ENCODE results near the gene FAM151A.
"Not testable (repeated sequence)": the region's sequence is repeated elsewhere in the genome, so short reads cannot be mapped to it uniquely, and the experiment has no call there.

Gene FAM151A

DNA sequence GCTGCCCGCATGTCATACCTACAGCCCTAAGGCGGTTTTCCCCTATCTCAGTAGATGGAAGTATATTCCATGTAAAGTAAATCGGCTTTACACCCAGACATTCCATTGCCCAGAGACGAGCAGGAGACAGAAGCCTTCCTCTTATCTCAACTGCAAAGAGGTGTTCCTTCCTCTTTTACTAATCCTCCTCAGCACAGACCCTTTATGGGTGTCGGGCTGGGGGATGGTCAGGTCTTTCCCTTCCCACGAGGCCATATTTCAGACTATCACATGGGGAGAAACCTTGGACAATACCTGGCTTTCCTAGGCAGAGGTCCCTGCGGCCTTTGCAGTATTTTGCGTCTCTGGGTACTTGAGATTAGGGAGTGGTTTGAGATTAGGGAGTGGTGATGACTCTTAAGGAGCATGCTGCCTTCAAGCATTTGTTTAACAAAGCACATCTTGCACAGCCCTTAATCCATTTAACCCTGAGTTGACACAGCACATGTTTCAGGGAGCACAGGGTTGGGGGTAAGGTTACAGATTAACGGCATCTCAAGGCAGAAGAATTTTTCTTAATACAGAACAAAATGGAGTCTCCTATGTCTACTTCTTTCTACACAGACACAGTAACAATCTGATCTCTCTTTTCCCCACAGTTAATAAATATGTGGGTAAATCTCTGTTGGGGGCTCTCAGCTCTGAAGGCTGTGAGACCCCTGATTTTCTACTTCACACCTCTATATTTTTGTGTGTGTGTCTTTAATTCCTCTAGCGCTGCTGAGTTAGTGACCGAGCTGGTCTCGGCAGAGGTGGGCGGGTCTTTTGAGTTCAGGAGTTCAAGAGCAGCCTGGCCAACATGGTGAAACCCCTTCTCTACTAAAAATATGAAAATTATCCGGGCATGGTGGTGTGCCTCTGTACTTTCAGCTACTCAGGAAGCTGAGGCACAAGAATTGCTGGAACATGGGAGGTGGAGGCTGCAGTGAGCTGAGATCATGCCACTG lies 13.4 kb upstream of the FAM151A start:
- DNase-seq, result not testable (repeated sequence)

DNA sequence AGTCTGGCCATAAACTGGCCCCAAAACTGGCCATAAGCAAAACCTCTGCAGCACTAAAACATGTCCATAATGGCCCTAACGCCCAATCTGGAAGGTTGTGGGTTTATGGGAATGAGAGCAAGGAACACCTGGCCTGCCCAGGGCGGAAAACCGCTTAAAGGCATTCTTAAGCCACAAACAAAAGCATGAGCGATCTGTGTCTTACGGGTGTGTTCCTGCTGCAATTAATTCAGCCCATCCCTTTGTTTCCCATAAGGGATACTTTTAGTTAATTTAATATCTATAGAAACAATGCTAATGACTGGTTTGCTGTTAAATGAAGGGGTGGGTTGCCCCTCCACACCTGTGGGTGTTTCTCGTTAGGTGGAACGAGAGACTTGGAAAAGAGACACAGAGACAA lies 12.5 kb upstream of the FAM151A start:
- DNase-seq, result not testable (repeated sequence)

DNA sequence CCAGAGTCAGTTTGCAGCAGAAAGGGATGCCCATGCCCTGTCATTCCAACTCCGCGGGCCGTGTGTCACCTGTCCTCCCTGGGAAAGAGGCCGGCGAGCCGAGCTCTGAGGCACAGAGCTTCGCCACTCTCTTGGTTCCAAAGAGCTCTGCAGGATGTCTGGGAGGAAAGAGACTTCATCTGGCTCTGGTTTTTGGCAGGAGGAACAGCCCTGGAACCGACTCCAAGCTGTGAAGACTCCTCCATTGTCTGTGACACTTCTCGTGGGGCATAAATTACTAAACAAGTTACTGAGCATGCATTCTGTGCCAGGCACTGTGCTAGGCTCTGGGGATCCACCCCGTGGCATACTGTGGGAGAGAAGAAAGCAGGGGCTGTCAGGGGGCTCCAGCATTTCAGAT lies 3.9 kb upstream of the FAM151A start:
- no peak for DNase-seq

DNA sequence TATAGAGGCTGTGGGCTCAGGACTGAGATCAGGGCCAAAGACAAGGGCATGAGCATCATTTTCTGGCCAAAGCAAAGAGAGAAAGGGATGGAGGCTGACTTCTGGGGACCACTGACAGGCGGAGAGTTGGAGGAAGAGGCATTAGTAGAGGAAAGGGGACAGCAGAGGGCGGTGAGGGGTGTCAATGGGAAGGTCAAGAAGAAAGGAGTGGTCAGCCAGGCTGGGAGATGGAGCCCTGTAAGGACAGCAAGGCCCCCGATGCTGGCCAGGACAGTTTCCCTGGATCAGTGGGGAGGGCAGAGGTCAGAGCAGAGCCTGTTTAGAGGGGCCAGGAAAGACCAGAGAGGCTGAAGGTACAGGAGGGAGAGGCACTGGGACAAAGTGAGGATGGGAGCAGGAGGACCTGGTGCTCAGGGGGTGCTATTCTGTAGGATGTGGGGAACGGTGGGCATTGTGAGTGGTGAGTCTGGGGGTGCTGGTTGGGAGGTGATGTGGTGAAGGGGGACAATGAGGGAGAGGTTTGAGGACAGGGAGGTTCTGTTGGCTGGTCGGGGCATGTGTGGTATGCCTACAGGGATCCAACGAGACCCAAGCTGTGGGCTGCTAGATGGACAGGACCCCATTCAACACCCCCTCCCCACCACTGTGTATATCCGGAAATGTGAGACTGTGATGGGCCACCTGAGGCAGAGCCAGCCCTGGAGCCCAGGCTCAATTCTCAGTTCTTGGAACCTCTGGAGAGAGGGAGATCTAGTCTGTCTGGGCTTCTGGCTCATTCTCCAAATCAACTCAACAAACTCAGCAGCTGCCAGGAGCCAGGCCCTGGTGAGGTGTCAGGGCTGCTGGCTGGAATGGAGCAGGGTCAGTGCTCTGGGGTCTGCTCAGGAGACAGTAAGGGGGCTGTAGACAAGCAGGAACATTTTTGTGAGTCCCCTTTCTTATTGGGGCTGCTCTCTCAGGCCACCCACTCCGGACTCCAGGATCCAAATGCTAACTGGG lies 1.4 kb upstream of the FAM151A start:
- DNase-seq, result no peak

DNA sequence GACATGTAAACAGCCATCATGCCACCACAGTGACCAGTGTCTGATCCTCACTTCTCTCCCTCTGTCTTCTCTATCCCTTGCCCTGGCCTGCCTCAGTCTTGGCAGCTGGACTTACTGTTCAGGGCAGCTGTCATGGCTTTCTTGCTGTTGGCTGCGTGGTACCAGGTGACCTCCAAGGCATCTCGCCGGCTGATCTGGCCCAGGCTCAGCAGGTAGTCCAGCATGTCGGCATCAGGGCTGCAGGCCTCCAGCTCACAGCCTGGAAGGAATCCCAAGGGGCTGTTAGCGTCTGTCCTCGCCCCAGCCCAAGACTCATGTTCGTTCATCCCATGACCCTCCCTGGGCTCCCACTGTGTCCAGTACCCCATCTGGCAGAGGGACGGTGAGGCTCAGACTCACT lies 3.6 kb downstream of the FAM151A start:
- no peak for DNase-seq

DNA sequence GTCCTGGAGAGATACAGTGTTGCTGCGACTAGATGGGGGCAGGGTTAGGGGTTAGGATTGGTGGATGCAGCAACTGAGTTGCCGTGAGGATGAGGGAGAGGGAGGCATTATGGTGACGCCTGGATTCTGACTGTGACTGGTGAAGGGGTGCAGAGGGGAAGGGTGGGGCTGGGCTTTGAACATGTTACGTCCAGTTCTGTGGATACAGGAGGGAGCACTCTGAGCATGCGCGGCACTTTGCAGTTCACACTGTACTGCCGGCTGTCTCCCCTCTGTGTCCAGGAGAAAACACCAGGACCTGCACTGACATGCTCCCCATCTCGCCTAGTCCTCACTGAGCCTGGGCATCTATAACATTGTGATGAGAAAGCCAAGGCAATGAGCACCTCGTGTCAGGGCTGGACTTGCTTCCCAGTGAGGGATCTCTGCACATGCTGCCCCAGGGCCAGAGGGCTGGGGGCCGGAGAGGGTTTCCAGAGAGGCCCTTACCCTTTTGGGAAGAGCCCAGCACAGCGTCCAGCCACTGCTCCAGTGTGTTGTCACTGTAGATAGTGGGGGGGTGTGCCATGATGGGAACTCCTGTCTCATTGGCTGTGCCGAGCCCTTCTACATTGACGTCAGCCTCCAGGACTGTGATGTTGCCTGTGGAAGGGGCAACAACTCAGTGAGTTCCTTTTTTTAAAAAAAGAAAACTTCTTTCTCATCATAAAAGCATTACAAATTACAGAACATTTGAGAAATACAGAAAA lies 7.6 kb downstream of the FAM151A start:
- no peak for DNase-seq

DNA sequence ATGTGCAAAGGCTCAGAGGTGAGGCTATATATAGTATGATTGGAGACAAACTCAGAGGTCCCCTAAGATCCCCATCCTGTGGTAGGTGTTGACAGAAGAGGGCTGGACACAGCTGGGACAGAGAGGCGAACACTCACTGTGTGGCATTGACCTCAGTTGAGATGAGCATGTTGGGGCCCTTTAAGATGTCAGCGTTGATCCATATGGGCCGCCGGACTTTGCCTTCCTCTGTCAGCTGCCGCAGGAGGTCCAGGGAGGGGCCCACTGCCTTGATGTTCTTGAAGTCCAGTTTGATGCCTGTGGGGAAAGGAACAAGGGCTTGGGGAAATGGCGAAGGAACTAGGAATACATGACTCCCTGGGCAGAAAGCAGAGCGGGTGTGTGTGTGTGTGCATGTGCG lies 8.8 kb downstream of the FAM151A start:
- DNase-seq, result no peak

DNA sequence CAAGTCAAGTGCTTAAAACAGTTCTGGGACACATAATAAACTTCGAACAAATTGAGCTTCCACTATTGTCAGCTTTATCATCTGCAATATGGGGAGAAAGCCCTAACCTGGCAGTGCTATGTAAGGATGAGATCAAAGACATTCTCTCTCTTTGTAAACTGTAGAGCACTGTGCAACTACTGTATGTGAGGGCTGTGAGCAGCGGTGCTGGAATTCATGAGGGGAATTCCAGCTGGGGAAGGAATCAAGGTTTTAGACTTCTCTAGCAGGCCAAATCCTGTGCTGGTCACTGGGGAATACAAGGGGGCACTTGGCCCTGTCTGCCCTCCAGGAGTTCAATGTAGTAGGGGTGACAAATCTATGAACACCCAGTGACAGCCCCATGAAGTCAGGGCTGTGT lies 9.3 kb downstream of the FAM151A start:
- no peak for DNase-seq

DNA sequence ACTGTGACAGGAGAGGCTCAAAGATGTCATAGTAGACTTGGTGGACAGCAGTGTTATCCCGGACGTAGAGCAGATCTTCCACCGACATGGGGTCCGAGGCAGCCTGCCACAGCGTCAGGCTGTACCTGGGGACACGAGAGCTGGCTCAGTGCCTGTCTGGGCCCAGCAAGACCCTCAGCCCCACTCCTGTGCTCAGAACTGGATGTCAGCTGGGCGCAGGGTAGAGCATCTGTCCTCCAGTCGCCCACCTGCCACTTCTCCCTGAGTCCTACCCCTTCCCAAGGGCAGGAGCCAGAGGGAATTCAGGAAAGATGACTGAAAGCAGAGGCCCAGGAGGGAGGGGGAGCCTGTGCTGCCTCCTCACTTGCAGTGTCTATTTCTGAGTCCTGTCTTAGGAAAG lies 11.7 kb downstream of the FAM151A start:
- no peak for DNase-seq

DNA sequence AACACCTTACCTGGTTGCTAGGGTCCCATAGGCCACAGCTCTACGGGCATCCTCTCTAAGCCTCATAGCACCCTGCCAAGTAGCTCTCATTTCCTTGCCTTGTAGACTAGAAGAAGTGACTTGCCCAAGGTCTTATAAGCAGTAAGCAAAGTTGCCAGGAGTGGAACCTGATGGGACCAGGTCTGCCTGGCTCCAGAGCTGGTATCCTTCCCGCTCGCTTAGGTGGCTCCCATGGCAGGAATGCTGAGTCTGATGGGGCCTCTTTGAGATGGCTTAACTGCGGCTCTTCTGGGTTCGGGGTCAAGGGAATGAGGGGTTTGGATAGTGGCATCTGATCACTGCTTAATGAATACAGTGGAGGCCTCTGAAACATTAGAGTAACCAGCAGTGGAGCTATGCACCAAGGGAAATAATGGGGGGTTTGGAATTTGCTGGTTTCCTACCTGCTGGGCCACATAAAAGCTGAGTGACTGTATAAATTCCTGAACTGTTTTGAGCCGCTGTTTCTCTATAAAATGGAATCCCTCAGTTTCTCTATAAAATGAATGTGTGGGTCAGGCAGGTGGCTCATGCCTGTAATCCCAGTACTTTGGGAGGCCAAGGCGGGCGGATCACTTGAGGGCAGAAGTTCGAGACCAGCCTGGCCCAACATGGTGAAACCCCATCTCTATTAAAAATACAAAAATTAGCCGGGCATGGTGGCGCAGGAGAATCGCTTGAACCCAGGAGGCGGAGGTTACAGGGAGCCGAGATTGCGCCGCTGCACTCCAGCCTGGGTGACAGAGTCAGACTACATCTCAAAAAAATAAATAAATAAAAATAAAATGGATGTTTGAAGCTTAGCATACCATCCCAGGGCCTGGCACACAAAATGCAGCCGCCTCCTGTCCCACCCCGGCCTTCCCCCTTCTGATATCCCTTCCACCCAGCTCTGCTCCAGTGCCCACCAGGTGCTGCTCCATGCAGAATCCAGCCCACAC lies 12.4 kb downstream of the FAM151A start:
- no peak for DNase-seq

DNA sequence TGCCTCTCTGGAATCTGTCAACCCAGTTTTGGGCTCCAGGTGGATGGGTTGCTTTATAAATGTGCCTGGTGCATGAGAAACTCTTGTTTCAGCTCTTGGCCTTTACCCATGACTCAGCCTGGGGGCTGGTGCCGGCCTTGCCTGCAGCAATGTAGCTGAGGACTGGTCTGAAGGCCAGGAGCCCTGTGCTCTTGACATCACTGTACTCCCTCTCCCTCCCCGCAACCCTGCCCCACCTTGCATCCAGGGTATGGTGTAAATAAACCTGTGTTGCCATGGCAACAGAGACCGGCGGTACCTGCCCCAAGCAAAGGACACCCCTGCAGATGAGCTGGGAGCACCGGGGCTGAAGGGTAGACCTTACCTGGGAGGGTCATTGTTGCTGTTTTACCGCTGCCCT lies 13.3 kb downstream of the FAM151A start:
- no peak for DNase-seq

DNA sequence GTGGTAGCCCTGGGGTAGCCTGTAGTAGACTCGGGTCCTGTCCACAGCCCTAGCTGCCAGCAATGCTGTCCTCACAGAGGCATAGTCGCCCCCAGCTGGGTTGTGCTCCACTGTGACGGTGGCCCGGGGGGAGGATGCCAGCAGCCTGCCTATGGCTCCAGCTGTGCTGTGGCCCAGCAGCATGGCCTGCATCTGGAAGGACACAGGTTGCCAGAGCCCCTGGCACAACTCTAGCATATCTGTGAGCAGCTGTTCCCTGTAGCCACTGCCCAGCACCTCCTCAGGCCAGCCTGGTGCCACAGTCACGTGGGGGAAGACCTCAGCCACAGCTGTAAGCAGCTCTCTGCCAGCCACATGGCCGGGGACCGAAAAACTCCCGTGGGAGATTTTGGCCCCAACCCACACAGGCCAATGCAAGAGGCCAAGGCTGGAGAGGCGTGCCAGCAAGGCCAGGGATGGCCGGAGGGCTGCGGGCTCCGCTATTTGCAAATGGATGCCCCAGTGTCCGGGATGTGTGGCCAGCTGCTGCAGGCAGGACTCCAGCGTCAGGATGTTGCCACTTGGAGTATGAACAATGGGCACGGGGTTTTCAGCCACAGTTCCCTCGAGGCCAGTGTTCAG lies 13.9 kb downstream of the FAM151A start:
- no peak for DNase-seq

DNA sequence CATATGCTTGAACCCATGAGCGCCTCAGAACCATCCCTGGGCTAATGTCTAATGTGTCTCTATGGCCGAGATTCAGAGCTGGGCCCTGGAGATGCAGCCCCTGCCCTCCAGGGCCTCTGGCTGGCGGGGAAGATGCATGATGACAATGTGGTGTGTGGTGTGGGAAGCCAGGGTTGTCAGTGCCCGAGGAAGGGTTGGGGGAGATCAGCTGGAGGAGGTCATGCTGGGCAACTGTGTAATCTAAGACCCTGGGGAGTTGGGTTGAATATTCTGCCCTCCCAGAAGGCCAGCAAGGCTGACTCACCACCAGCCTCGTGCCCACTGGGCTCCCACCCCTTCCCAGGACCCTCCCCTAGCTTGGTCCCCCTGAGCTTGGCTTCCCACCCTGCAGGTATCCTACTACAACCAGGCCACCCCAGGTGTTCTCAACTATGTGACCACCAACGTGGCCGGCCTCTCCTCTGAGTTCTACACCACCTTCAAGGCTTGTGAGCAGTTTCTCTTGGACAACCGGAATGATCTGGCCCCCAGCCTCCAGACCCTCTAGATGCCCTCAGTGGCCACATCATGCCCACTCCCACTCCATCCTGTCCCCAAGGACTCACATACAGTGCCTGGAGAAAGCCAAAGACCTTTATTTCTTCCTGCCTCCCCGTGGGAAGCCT lies 14.6 kb downstream of the FAM151A start:
- no peak for DNase-seq

DNA sequence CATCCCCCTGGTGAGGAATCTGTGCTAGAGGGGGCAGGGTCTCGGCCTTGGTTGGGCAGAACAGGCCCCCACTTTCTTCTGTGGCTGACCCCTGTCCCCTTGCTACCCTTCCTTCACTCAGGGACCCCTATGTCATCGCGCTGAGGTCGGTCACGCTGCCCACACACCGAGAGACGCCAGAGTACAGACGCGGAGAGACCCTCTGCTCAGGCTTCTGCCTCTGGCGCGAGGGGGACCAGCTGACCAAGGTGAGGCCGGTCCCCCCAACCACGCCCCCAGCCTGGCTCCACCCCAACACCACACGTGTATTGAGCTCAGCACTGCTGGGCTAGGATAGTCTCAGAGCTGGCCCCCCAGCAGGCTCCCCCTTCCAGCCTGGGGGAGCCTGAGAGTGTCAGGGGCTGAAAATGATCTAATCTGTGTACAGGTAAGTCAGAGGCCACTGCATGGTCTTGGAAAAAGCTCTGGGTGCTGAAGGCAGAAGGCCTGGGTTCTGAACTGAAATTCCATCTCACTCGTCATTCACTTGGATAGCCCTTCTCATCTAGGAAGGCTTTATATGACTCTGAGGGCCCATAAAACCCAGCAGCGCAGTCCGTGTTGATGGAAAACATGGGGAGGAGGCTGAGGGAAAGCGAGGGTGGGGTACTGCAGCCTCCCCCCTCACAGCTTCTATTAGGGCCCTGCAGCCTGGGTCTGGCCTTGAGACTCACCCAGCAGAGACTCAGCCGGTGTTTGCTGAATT lies 15.3 kb downstream of the FAM151A start:
- DNase-seq, result no peak

DNA sequence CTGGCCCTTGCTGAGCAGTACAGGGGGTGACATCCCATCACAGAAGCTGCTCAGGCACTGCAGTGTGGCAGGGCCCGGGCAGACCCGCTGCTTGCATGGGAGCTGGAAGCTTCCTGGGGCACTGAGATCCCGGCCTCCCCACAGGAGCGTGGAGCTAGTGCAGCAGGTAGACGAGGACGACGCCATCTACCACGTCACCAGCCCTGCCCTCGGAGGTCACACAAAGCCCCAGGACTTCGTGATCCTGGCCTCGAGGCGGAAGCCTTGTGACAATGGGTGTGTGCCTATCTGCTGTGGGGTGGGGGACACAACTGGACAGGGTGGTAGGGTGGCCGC lies 16.4 kb downstream of the FAM151A start:
- no peak for DNase-seq

DNA sequence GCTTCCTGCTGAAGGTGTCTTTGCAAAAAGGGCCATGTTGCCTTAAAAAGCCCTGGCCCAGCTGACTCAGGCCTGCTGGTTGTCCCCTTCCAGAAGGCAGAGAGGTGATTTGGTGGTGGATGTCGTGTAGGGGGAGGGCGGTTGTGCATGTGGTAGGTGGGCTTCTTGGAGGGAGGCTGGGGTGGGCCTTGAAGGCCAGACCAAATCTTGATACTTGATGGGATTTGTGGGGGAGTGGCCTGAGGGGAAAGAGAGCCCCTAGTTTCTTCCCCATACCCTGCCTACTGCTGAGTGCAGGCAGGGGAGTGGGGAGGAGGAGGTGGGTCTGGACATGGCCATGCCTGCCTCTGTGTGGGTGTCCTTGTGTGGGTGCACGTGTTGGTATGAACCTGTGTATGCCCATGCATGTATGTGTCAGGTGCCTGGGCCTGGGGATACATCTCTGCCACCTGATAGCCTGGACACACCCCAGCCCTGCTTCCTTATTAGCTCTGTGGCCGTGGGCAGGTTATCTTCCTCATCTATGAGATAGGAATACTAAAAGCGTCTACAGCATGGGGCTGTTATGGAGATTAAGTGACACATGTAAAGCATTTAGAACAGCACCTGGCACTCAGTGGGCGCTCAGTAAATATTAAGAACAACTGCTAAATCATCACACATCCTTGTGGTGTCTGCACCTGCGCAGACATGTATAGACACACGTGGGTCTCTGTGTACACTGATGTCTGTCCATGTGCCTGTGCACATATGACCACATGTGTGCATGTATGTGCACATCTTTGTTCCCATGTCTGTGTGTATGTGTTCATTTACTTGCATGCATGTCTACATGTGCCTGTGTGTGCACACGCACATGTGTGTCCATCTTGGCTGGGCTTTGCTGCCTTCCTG lies 17.0 kb downstream of the FAM151A start:
- no peak for DNase-seq

DNA sequence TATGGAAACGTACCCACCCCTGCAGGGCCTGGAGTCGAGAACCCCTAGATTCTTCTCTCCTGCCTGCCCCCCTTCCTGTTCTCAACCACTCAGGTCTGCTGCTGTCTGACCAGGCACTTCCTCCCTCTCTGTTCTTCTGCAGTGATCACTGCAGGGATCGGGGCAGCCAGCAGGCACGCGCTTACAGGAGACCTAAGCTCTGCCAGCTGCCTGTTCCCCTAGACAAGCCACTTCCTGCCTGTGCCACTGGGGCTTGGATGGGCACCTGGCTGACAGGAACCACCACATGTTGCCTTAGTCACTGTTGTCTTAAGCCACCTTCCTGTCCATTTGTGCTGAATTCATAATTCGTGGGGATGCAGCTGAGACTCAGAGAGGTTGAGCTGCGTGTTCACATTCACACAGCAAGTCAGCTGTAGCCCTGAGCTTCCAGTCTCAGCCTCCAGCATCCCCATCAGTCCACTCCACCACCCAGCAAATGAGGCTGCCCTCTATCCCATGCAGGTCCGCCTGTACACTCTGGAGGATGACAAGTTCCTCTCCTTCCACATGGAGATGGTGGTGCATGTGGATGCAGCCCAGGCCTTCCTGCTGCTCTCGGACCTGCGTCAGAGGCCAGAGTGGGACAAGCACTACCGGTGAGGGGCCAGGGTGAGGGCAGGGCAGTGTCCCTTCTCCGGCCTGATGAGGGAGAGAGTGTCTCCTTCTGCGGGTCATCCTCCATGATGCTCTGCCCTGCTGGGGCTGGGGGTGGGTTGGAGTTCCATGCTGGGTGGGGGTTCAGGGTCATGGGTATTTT lies 18.6 kb downstream of the FAM151A start:
- DNase-seq, result no peak

DNA sequence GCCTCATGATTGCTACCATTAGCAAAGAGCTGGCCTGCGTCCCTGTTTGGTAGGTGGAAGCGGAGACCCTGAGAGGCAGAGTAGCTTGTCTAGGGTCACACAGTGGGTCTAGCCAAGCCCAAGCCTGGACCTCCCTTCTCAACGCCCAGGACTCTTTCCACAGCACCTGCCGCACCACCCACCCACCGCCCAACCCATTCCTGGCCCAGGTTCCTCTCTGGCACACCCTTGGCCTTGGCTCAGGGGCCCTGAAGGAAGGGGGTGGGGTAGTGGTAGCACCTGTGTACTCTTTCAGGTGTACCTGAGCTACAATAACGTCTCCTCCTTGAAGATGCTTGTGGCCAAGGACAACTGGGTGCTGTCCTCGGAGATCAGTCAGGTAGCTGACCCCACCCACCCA lies 19.3 kb downstream of the FAM151A start:
- DNase-seq, result no peak
